H1 (cell line): Measurements from ENCODE around the gene FASTKD3. TPM values are rescaled to one million over a fixed set of nuclear protein-coding genes. Genes with fewer than 3 reads are reported as not detected.

Experiments used
- CTCF ChIA-PET: fragments of 300-600 bp; sonication (Branson Sonifier 250); formaldehyde crosslinking; loops from one replicate; lab custom pipeline; 2021; ENCODE audit not compliant: partially characterized antibody; lab: Charles Lee
- POLR2A ChIA-PET: fragments of 300-600 bp; sonication (Branson Sonifier 250); formaldehyde crosslinking; loops from one replicate; lab custom pipeline; 2021; ENCODE audit warnings: inconsistent platforms; ENCODE audit not compliant: partially characterized antibody; lab: Charles Lee
- DNase-seq, 2 experiments: peaks; one replicate each; pipeline versions ENCODE4 v3.0.0 to v3.0.0-alpha.2; 2010 to 2022; ENCODE audit warnings: low spot score in 2 of 2, low read depth in 1 of 2, mixed read lengths in 1 of 2
- FAIRE-seq: peaks from 2 replicates; lab custom pipeline; 2011; peaks lifted over from hg19 to GRCh38; lab: Jason Lieb, UNC
- H2AFZ ChIP-seq: 2 replicates; pipeline ENCODE4 v1.8.1; 2012; ENCODE audit warnings: low read length, inconsistent platforms
- H2AK5ac ChIP-seq: 2 replicates; pipeline ENCODE4 v1.6.1; 2013; ENCODE audit warnings: low read depth, low read length
- H2BK120ac ChIP-seq: replicated peaks from 2 replicates; pipeline ENCODE3; 2013; ENCODE audit warnings: low read depth, low read length, inconsistent platforms
- H2BK12ac ChIP-seq: 2 replicates; pipeline ENCODE4 v1.6.1; 2013; ENCODE audit warnings: low read depth, low read length
- H2BK15ac ChIP-seq: 2 replicates; pipeline ENCODE4 v1.6.1; 2013; ENCODE audit warnings: low read length
- H2BK20ac ChIP-seq: 2 replicates; pipeline ENCODE4 v1.6.1; 2013; ENCODE audit warnings: low read length
- H2BK5ac ChIP-seq: 2 replicates; pipeline ENCODE4 v1.6.1; 2013; ENCODE audit warnings: low read depth, low read length
- H3K14ac ChIP-seq: 2 replicates; pipeline ENCODE4 v1.6.1; 2013; ENCODE audit warnings: inconsistent platforms; ENCODE audit not compliant: insufficient read length
- H3K18ac ChIP-seq: 2 replicates; pipeline ENCODE4 v1.6.1; 2013; ENCODE audit warnings: low read length; ENCODE audit errors: extremely low read depth
- H3K23ac ChIP-seq: 2 replicates; pipeline ENCODE4 v1.6.1; 2013; ENCODE audit warnings: inconsistent platforms; ENCODE audit not compliant: insufficient read length
- H3K23me2 ChIP-seq: 2 replicates; pipeline ENCODE4 v1.6.1; 2013; ENCODE audit warnings: low read depth, low read length
- H3K27ac ChIP-seq: 2 replicates; pipeline ENCODE4 v1.6.1; 2011; ENCODE audit warnings: low read depth, low read length, inconsistent platforms
- H3K27me3 ChIP-seq, 4 experiments: replicated peaks in 1 of 4; 1 replicate in 1 of 4; 2 replicates in 3 of 4; pipeline versions ENCODE4 v1.6.1 to v1.8.1; 2011 to 2013; ENCODE audit warnings: low read length in 3 of 4, mild to moderate bottlenecking in 3 of 4, inconsistent platforms in 2 of 4, mixed read lengths in 2 of 4, moderate library complexity in 1 of 4; ENCODE audit not compliant: control insufficient read depth in 3 of 4, insufficient read depth in 3 of 4; ENCODE audit errors: extremely low read depth in 1 of 4
- H3K36me3 ChIP-seq, 4 experiments: 2 replicates each; pipeline versions ENCODE4 v1.6.1 to v1.8.1; 2011 to 2013; ENCODE audit warnings: mild to moderate bottlenecking in 4 of 4, low read length in 3 of 4, moderate library complexity in 2 of 4, control low read depth in 1 of 4, inconsistent platforms in 1 of 4; ENCODE audit not compliant: insufficient read depth in 4 of 4, control insufficient read depth in 2 of 4
- H3K4ac ChIP-seq: replicated peaks from 2 replicates; pipeline ENCODE3; 2013; ENCODE audit warnings: low read length, low read depth, mixed read lengths, inconsistent platforms; ENCODE audit not compliant: insufficient read length
- H3K4me1 ChIP-seq, 4 experiments: replicated peaks in 1 of 4; 1 replicate in 1 of 4; 2 replicates in 3 of 4; pipeline versions ENCODE4 v1.6.1 to v1.8.1; 2011 to 2013; ENCODE audit warnings: low read length in 3 of 4, inconsistent platforms in 2 of 4, mixed read lengths in 1 of 4; ENCODE audit not compliant: insufficient read depth in 4 of 4, control insufficient read depth in 3 of 4
- H3K4me2 ChIP-seq, 2 experiments: 2 replicates each; pipeline versions ENCODE4 v1.6.1 to v1.8.1; 2011 to 2013; ENCODE audit warnings: low read depth in 2 of 2, low read length in 2 of 2, control low read depth in 1 of 2, inconsistent platforms in 1 of 2, mild to moderate bottlenecking in 1 of 2; ENCODE audit not compliant: insufficient read depth in 1 of 2
- H3K4me3 ChIP-seq, 4 experiments: fragments of 200-600, 300-600 bp in 1 of 4; sonication (generic), shearing (Covaris generic), sonication (Bioruptor Twin) in 1 of 4; 2 replicates each; pipeline versions ENCODE4 v1.5.1 to v1.8.1; 2011 to 2016; ENCODE audit warnings: low read length in 4 of 4, low read depth in 3 of 4, control low read depth in 2 of 4, inconsistent platforms in 2 of 4, mild to moderate bottlenecking in 2 of 4, mixed read lengths in 1 of 4, moderate library complexity in 1 of 4; ENCODE audit not compliant: insufficient read depth in 2 of 4; ENCODE audit errors: extremely low read depth in 1 of 4
- H3K56ac ChIP-seq: replicated peaks from 2 replicates; pipeline ENCODE3; 2013; ENCODE audit warnings: low read depth, mild to moderate bottlenecking, mixed read lengths, low read length, inconsistent platforms; ENCODE audit not compliant: insufficient read length
- H3K79me1 ChIP-seq: 2 replicates; pipeline ENCODE4 v1.6.1; 2013; ENCODE audit warnings: low read depth, low read length, control low read depth
- H3K79me2 ChIP-seq, 2 experiments: 2 replicates each; pipeline versions ENCODE4 v1.6.1 to v1.8.1; 2012 to 2013; ENCODE audit warnings: low read length in 2 of 2, mild to moderate bottlenecking in 2 of 2, inconsistent platforms in 1 of 2; ENCODE audit not compliant: insufficient read depth in 2 of 2, control insufficient read depth in 1 of 2
- H3K9ac ChIP-seq, 4 experiments: replicated peaks in 1 of 4; 1 replicate in 1 of 4; 2 replicates in 3 of 4; pipeline versions ENCODE4 v1.6.1 to v1.8.1; 2011 to 2013; ENCODE audit warnings: low read depth in 3 of 4, low read length in 3 of 4, control low read depth in 2 of 4, mild to moderate bottlenecking in 2 of 4, moderate library complexity in 2 of 4, inconsistent platforms in 1 of 4; ENCODE audit errors: extremely low read depth in 1 of 4
- H3K9me3 ChIP-seq, 2 experiments: 2 replicates each; pipeline versions ENCODE4 v1.6.1 to v1.8.1; 2012 to 2013; ENCODE audit warnings: mild to moderate bottlenecking in 2 of 2, moderate library complexity in 2 of 2, control low read depth in 1 of 2, inconsistent platforms in 1 of 2, low read depth in 1 of 2, low read length in 1 of 2, mixed read lengths in 1 of 2; ENCODE audit not compliant: insufficient read depth in 2 of 2
- H4K20me1 ChIP-seq, 2 experiments: replicated peaks in 1 of 2; 2 replicates each; pipeline versions ENCODE3 to v1.8.1; 2011 to 2013; ENCODE audit warnings: inconsistent platforms in 2 of 2, low read length in 2 of 2, mild to moderate bottlenecking in 1 of 2; ENCODE audit not compliant: insufficient read depth in 2 of 2, control insufficient read depth in 1 of 2
- H4K5ac ChIP-seq: 2 replicates; pipeline ENCODE4 v1.6.1; 2013; ENCODE audit warnings: low read length, low read depth, mixed read lengths, inconsistent platforms; ENCODE audit not compliant: insufficient read length
- H4K8ac ChIP-seq: 2 replicates; pipeline ENCODE4 v1.8.0; 2013; ENCODE audit warnings: mild to moderate bottlenecking, moderate library complexity, low read length, inconsistent platforms; ENCODE audit not compliant: insufficient read depth; ENCODE audit errors: extremely low read depth
- H4K91ac ChIP-seq: replicated peaks from 2 replicates; pipeline ENCODE3; 2013; ENCODE audit warnings: low read length, mixed read lengths, inconsistent platforms; ENCODE audit not compliant: insufficient read length
- BACH1 ChIP-seq: IDR thresholded peaks from 2 replicates; pipeline ENCODE4 v1.6.1; 2012; ENCODE audit warnings: low read length, improper control_type of control experiment
- CEBPB ChIP-seq: IDR thresholded peaks from 2 replicates; pipeline ENCODE4 v1.6.1; 2012; ENCODE audit warnings: low read depth, low read length
- SIN3A ChIP-seq, 2 experiments: IDR thresholded peaks in 1 of 2; conservative IDR thresholded peaks in 1 of 2; 2 replicates each; pipeline ENCODE4 v1.6.1; 2011 to 2012; ENCODE audit warnings: low read length in 2 of 2, improper control_type of control experiment in 1 of 2, low read depth in 1 of 2, mild to moderate bottlenecking in 1 of 2
- SP2 ChIP-seq: IDR thresholded peaks from 2 replicates; pipeline ENCODE4 v1.6.1; 2012; ENCODE audit warnings: mild to moderate bottlenecking, low read length, inconsistent platforms
- YY1 ChIP-seq: IDR thresholded peaks from 2 replicates; pipeline ENCODE4 v1.6.1; 2011; ENCODE audit warnings: low read depth, mild to moderate bottlenecking, low read length
- WGBS, 2 experiments: shearing (Covaris generic) in 1 of 2; methylation state at CpG; one replicate each; pipeline versions ENCODE4 v1.1.6 to v1.1.7; 2013 to 2015; ENCODE audit warnings: low lambda C conversion rate in 2 of 2, mixed read lengths in 2 of 2, inconsistent platforms in 1 of 2, low coverage in 1 of 2, missing lambda C conversion rate in 1 of 2; ENCODE audit not compliant: insufficient replicate concordance in 2 of 2, insufficient coverage in 1 of 2, insufficient read length in 1 of 2; ENCODE audit errors: extremely low coverage in 1 of 2, missing lambda C conversion rate in 1 of 2; 5-methylcytosine and 5-hydroxymethylcytosine counted together
- polyA plus RNA-seq, 7 experiments: library from polyadenylated mRNA; depleted of rRNA in 3 of 7; stranded (reverse) in 5 of 7; unstranded in 2 of 7; fragments of >200 nt in 5 of 7; fragments of 200-250 nt in 2 of 7; gene quantifications; 1 replicate in 5 of 7; 2 replicates in 1 of 7; 4 replicates in 1 of 7; pipeline versions ENCODE4 v1.2.1 to v1.2.3, GENCODE V29; 2011 to 2013; ENCODE audit warnings: missing spikeins in 2 of 7, mixed read lengths in 2 of 7
- total RNA-seq: library from RNA; stranded (reverse); fragmentation: NEBNext Ultra II Directional; extraction: Animal tissue kit (Norgen Biotek cat#: 25700); gene quantifications from 2 replicates; pipeline ENCODE4 v1.2.1, GENCODE V29; 2021

The FASTKD3 gene
- total and polyA plus RNA-seq, 2 of the 8 experiments (the other 6 are each of a cell fraction or from before 2014, with no cell fraction given): 5.6 to 7.6 TPM

DNA sequence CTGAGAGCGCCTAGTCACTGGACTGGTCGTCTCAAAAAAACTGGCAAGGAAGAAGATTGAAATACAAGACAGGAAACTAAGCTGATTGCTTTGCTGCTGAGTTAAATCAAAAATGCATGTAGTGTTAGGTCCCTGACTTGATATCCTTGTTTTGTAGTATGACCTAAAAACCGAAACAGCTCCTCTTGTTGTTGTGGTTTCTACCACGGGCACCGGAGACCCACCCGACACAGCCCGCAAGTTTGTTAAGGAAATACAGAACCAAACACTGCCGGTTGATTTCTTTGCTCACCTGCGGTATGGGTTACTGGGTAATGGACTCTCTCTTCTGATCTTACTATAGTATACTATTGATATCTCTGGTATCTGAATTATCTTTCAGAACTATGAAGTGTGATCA is 4.4 kb upstream of the FASTKD3 start:
- no peak overlapping the region for H2BK5ac ChIP-seq
- H4K8ac ChIP-seq: no peak overlapping the region
- no peak overlapping the region for H3K4ac ChIP-seq
- H3K79me2 ChIP-seq: peaks cover 20 to 60% of the 10 kb centered on the region in 2 experiments
- H3K9ac ChIP-seq: no peak overlapping the region
- H3K4me3 ChIP-seq: no peak overlapping the region
- H3K23ac ChIP-seq: no peak overlapping the region
- H3K9me3 ChIP-seq: no peaks in the 10 kb centered on the region
- no peaks in the 10 kb centered on the region for H3K27me3 ChIP-seq
- H3K56ac ChIP-seq: no peak overlapping the region
- no peak overlapping the region for H2AK5ac ChIP-seq
- peaks cover 7% of the 10 kb centered on the region for H3K23me2 ChIP-seq
- ChIA-PET POLR2A (interaction anchor here (1.0 kb wide), 1 partner anchor 8 kb away, joined by 3 read pairs; no protein-coding TSS in a partner anchor), CTCF (interaction anchor here (1.4 to 5.4 kb wide), 3 partner anchors 13 to 55 kb away, joined by 4 to 25 read pairs (median 12); no protein-coding TSS in a partner anchor)
- H3K27ac ChIP-seq: no peak overlapping the region
- TF ChIP-seq YY1 (no peak), CEBPB (no peak), BACH1 (no peak), SP2 (no peak), SIN3A (conservative IDR thresholded peaks at IDR 0.05 in 1 of 2, IDR thresholded peaks at IDR 0.05 in 1 of 2; ENCODE audit: low read depth in 1 of 2, low read length in 2 of 2) (no peak)
- no peak overlapping the region for H2AFZ ChIP-seq
- H3K4me2 ChIP-seq: no peak overlapping the region
- FAIRE-seq: no peak
- H3K36me3 ChIP-seq: peaks cover 8 to 49% (median 28%) of the 10 kb centered on the region in 4 experiments
- no peak overlapping the region for H4K91ac ChIP-seq
- DNase-seq: no peak
- H3K79me1 ChIP-seq: peaks cover 8% of the 10 kb centered on the region
- H2BK12ac ChIP-seq: no peak overlapping the region
- H2BK120ac ChIP-seq: no peak overlapping the region
- no peak overlapping the region for H3K14ac ChIP-seq
- H2BK20ac ChIP-seq: no peak overlapping the region
- H4K20me1 ChIP-seq: peaks cover 9 to 15% of the 10 kb centered on the region in 2 experiments
- peaks cover 0 to 2% (median 0%) of the 10 kb centered on the region in 4 experiments; a peak in 2 of 7 replicates for H3K4me1 ChIP-seq
- H3K18ac ChIP-seq: no peak overlapping the region
- no peak overlapping the region for H2BK15ac ChIP-seq
- 91% methylated on average over 9 of the region's 9 CpGs; no CpG with 5 or more reads in 1 of the 2 experiments for WGBS, 2 experiments
- no peak overlapping the region for H4K5ac ChIP-seq
